HepG2 (cell line): ENCODE data around the gene JPH3. TPM values are rescaled to one million over a fixed set of nuclear protein-coding genes. Genes with fewer than 3 reads are reported as not detected.

ENCODE experiments used
- ATAC-seq: fragments of 200-7000 bp; cut with Tn5 transposase; 3 replicates; pipeline ENCODE4 v1.9.1; 2020; ENCODE audit warnings: mild to moderate bottlenecking, moderate library complexity
- BruUV-seq: library from RNA; stranded (reverse); fragments of 400-500 nt; replicated peaks from 2 replicates; lab custom pipeline; 2021; lab: Mats Ljungman, UMichigan
- CTCF ChIA-PET: fragments of 300-600 bp; formaldehyde crosslinking; extraction: SDS; loops from one replicate; lab custom pipeline; 2021; ENCODE audit warnings: low total read pairs, inconsistent platforms, low intra/inter-chr PET ratio; lab: Yijun Ruan, JAX
- POLR2A ChIA-PET: fragments of 350-600 bp; sonication (Branson Sonifier 250); formaldehyde crosslinking; loops from one replicate; lab custom pipeline; 2020; ENCODE audit warnings: antibody characterized with exemption, inconsistent platforms; lab: Yijun Ruan, JAX
- DNase-seq: peaks from one replicate; pipeline ENCODE4 v3.0.0-alpha.2; 2015; ENCODE audit warnings: low spot score
- FAIRE-seq: peaks from 3 replicates; lab custom pipeline; 2011; peaks lifted over from hg19 to GRCh38; lab: Jason Lieb, UNC
- H2AFZ ChIP-seq: one replicate; pipeline ENCODE4 v1.6.1; 2011; ENCODE audit warnings: low read length, inconsistent platforms
- H3K27ac ChIP-seq: fragments of 300-600 bp; 3 replicates; pipeline ENCODE4 v1.8.0; 2011; ENCODE audit warnings: mixed run types, mild to moderate bottlenecking, mixed read lengths, low read length, inconsistent platforms; ENCODE audit not compliant: insufficient read depth; ENCODE audit errors: extremely low read length
- H3K27me3 ChIP-seq, 2 experiments: fragments of 200-600 bp in 1 of 2; 2 replicates in 1 of 2; 3 replicates in 1 of 2; pipeline versions ENCODE4 v1.6.0 to v1.8.0; 2011; ENCODE audit warnings: low read length in 2 of 2, mild to moderate bottlenecking in 2 of 2, moderate library complexity in 2 of 2, inconsistent platforms in 1 of 2; ENCODE audit not compliant: insufficient read depth in 2 of 2, control insufficient read depth in 1 of 2
- H3K36me3 ChIP-seq, 2 experiments: fragments of 200-600 bp in 1 of 2; replicated peaks in 1 of 2; 2 replicates in 1 of 2; 3 replicates in 1 of 2; pipeline versions ENCODE4 v1.5.1 to v1.8.0; 2011; ENCODE audit warnings: low read length in 2 of 2, inconsistent platforms in 1 of 2; ENCODE audit not compliant: insufficient read depth in 2 of 2, control insufficient read depth in 1 of 2
- H3K4me1 ChIP-seq: 2 replicates; pipeline ENCODE4 v1.5.1; 2012; ENCODE audit warnings: low read length, inconsistent platforms; ENCODE audit not compliant: insufficient read depth
- H3K4me2 ChIP-seq: 2 replicates; pipeline ENCODE4 v1.6.0; 2011; ENCODE audit warnings: low read depth, low read length, inconsistent platforms
- H3K4me3 ChIP-seq, 3 experiments: fragments of 200-600 bp in 1 of 3; sonication (generic), shearing (Covaris generic) in 1 of 3; replicated peaks in 1 of 3; 2 replicates each; pipeline ENCODE4 v1.5.1; 2011 to 2016; ENCODE audit warnings: low read length in 3 of 3, inconsistent platforms in 2 of 3, low read depth in 2 of 3, mild to moderate bottlenecking in 2 of 3, control low read depth in 1 of 3, mixed read lengths in 1 of 3; ENCODE audit not compliant: insufficient read depth in 1 of 3
- H3K79me2 ChIP-seq: one replicate; pipeline ENCODE4 v1.6.1; 2011; ENCODE audit warnings: low read length, inconsistent platforms; ENCODE audit not compliant: insufficient read depth
- H3K9ac ChIP-seq: 2 replicates; pipeline ENCODE4 v1.6.0; 2011; ENCODE audit warnings: mild to moderate bottlenecking, low read depth, low read length, inconsistent platforms; ENCODE audit not compliant: insufficient read depth
- H3K9me3 ChIP-seq: 2 replicates; pipeline ENCODE4 v1.5.1; 2012; ENCODE audit warnings: mild to moderate bottlenecking, low read length
- H4K20me1 ChIP-seq: 2 replicates; pipeline ENCODE4 v1.6.0; 2011; ENCODE audit warnings: inconsistent platforms, mild to moderate bottlenecking, low read length, moderate library complexity; ENCODE audit not compliant: insufficient read depth
- GZF1 ChIP-seq: sonication (generic); formaldehyde crosslinking; IDR thresholded peaks from 2 replicates; pipeline ENCODE4 v1.5.1; 2020; ENCODE audit warnings: mild to moderate bottlenecking, missing genetic modification reagents
- HNRNPLL ChIP-seq: fragments of 200-400 bp; formaldehyde crosslinking; IDR thresholded peaks from 2 replicates; pipeline ENCODE4 v1.6.1; 2017; ENCODE audit warnings: mild to moderate bottlenecking, low read depth, low read length; ENCODE audit not compliant: poor library complexity, severe bottlenecking
- LCORL ChIP-seq, 2 experiments: fragments of 450-650 bp in 1 of 2; sonication (generic) in 1 of 2; formaldehyde crosslinking in 1 of 2; IDR thresholded peaks; 2 replicates each; pipeline versions ENCODE4 v1.5.0 to v1.6.1; 2017 to 2020; ENCODE audit warnings: antibody characterized with exemption in 1 of 2, missing genetic modification reagents in 1 of 2
- MIER3 ChIP-seq: IDR thresholded peaks from 2 replicates; pipeline ENCODE4 v1.6.1; 2016; ENCODE audit warnings: missing compliant biosample characterization, borderline replicate concordance
- NONO ChIP-seq, 2 experiments: fragments of 450-650 bp in 1 of 2; sonication (generic) in 1 of 2; formaldehyde crosslinking in 1 of 2; IDR thresholded peaks in 1 of 2; conservative IDR thresholded peaks in 1 of 2; 2 replicates each; pipeline versions ENCODE4 v1.6.1 to v1.8.0; 2017 to 2022; ENCODE audit warnings: mild to moderate bottlenecking in 1 of 2, missing genetic modification reagents in 1 of 2, moderate library complexity in 1 of 2
- PAX8 ChIP-seq: sonication (generic); formaldehyde crosslinking; IDR thresholded peaks from 2 replicates; pipeline ENCODE4 v1.8.0; 2022; ENCODE audit warnings: mild to moderate bottlenecking, missing genetic modification reagents, borderline replicate concordance
- PRPF4 ChIP-seq: fragments of 200-400 bp; formaldehyde crosslinking; IDR thresholded peaks from 2 replicates; pipeline ENCODE4 v1.6.1; 2016; ENCODE audit warnings: low read length, low read depth; ENCODE audit not compliant: poor library complexity, severe bottlenecking
- REXO4 ChIP-seq: sonication (generic); formaldehyde crosslinking; IDR thresholded peaks from 2 replicates; pipeline ENCODE4 v1.8.0; 2022; ENCODE audit warnings: missing genetic modification reagents, mild to moderate bottlenecking, borderline replicate concordance
- TRIM24 ChIP-seq: sonication (generic); formaldehyde crosslinking; IDR thresholded peaks from 2 replicates; pipeline ENCODE4 v1.8.0; 2022; ENCODE audit warnings: mild to moderate bottlenecking, missing genetic modification reagents
- ZNF256 ChIP-seq: sonication (generic); formaldehyde crosslinking; conservative IDR thresholded peaks from 2 replicates; pipeline ENCODE4 v1.4.0; 2020; ENCODE audit warnings: missing genetic modification reagents
- ZNF891 ChIP-seq: sonication (generic); formaldehyde crosslinking; IDR thresholded peaks from 2 replicates; pipeline ENCODE4 v1.5.0; 2020; ENCODE audit warnings: mild to moderate bottlenecking, missing genetic modification reagents
- WGBS: methylation state at CpG from one replicate; pipeline ENCODE4 v1.1.6; 2017; ENCODE audit warnings: low lambda C conversion rate; 5-methylcytosine and 5-hydroxymethylcytosine counted together
- in situ Hi-C: cut with HindIII; loops from 2 replicates; pipeline ENCODE4 v1.10.0; 2017; ENCODE audit warnings: low pct_unique_long_range_greater_than_20kb; ENCODE audit not compliant: extremely low pct_ligation_motif_present
- intact Hi-C: fragments of 100-400 bp; cut with micrococcal nuclease; formaldehyde crosslinking; loops from one replicate; pipeline ENCODE4 v1.10.0; 2022; ENCODE audit not compliant: unreplicated experiment
- polyA plus RNA-seq, 8 experiments: library from polyadenylated mRNA; depleted of rRNA in 3 of 8; stranded (reverse) in 7 of 8; unstranded in 1 of 8; fragments of >200 nt; fragmentation: Illumina TruSeq in 4 of 8; extraction: Trizol in 4 of 8; gene quantifications; 2 replicates each; pipeline versions ENCODE4 v1.2.1 to v1.2.3, GENCODE V29; 2011 to 2016; ENCODE audit warnings: low read depth in 4 of 8, missing spikeins in 1 of 8, mixed read lengths in 1 of 8; ENCODE audit not compliant: insufficient read depth in 1 of 8
- total RNA-seq, 5 experiments: library from RNA; depleted of rRNA; stranded (reverse); fragments of >200 nt; fragmentation: Illumina TruSeq; extraction: Trizol; gene quantifications; 2 replicates each; pipeline ENCODE4 v1.2.3, GENCODE V29; 2016; ENCODE audit warnings: low read depth in 1 of 5
- TF ChIP-seq, protein P1 (sequence below): sonication (generic); formaldehyde crosslinking; IDR thresholded peaks from 2 replicates; pipeline ENCODE4 v1.4.0; 2020; ENCODE audit warnings: missing genetic modification reagents
- TF ChIP-seq, protein P2 (sequence below): sonication (generic); formaldehyde crosslinking; IDR thresholded peaks from 2 replicates; pipeline ENCODE4 v1.4.0; 2020; ENCODE audit warnings: missing genetic modification reagents, mild to moderate bottlenecking, borderline replicate concordance
- TF ChIP-seq, protein P3 (sequence below): sonication (generic); formaldehyde crosslinking; IDR thresholded peaks from 2 replicates; pipeline ENCODE4 v1.8.0; 2022; ENCODE audit warnings: mild to moderate bottlenecking, missing genetic modification reagents, moderate library complexity

The JPH3 gene
- total and polyA plus RNA-seq, 2 of the 13 experiments (the other 11 are each of a cell fraction or from before 2014, with no cell fraction given) = not detected

DNA sequence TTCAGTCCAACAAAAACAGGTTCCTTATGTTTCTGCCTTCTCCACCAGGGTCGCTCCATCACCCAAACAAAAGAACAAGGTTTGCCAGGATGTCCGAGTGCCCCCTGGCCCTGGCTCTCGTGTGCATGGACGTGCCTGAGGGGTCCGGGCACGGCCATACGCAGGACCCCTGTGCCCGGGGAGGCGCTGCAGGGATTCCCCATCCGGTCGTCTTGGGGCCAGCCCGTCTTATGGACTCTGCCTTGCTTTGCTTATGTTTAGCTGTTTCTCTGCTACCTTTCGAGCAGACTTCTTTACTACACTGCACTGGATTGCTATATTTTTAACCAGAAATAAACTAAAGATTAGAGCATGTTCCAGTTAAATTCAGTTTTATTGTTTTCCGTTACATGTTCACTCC, 95.5 kb downstream of the JPH3 start:
- DNase-seq = no peak
- H4K20me1 ChIP-seq = no peaks in the 10 kb centered on the region
- no peaks in the 10 kb centered on the region for H3K9me3 ChIP-seq
- no peaks in the 10 kb centered on the region for H3K4me1 ChIP-seq
- 97% methylated on average over 14 of the region's 14 CpGs for WGBS
- in situ Hi-C loops (no loop called here), intact Hi-C loops (no loop called here)
- H3K36me3 ChIP-seq = peaks cover 34 to 38% of the 10 kb centered on the region in 2 experiments
- H3K27me3 ChIP-seq = no peaks in the 10 kb centered on the region; a peak in 1 of 5 replicates
- ChIA-PET POLR2A (no interaction called here), CTCF (no interaction called here)
- BruUV-seq = no TSS peak
- H2AFZ ChIP-seq = no peak overlapping the region
- TF ChIP-seq, protein P1, sequence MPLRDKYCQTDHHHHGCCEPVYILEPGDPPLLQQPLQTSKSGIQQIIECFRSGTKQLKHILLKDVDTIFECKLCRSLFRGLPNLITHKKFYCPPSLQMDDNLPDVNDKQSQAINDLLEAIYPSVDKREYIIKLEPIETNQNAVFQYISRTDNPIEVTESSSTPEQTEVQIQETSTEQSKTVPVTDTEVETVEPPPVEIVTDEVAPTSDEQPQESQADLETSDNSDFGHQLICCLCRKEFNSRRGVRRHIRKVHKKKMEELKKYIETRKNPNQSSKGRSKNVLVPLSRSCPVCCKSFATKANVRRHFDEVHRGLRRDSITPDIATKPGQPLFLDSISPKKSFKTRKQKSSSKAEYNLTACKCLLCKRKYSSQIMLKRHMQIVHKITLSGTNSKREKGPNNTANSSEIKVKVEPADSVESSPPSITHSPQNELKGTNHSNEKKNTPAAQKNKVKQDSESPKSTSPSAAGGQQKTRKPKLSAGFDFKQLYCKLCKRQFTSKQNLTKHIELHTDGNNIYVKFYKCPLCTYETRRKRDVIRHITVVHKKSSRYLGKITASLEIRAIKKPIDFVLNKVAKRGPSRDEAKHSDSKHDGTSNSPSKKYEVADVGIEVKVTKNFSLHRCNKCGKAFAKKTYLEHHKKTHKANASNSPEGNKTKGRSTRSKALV (CRISPR knock-in tag) = no peak
- TF ChIP-seq HNRNPLL = peak; percentile 16
- no peak overlapping the region for H3K4me3 ChIP-seq
- no peak for FAIRE-seq
- no peak overlapping the region for H3K4me2 ChIP-seq
- no peaks in the 10 kb centered on the region for H3K79me2 ChIP-seq
- H3K9ac ChIP-seq = no peak overlapping the region
- ATAC-seq = no peak
- H3K27ac ChIP-seq = no peak overlapping the region

GRCh38 chr16:87698241-87698640, 95.9 kb downstream of the JPH3 start:
- no peak overlapping the region for H2AFZ ChIP-seq
- H3K9ac ChIP-seq = no peak overlapping the region
- H3K27me3 ChIP-seq = no peaks in the 10 kb centered on the region; a peak in 1 of 5 replicates
- ChIA-PET POLR2A (no interaction called here), CTCF (no interaction called here)
- DNase-seq = no peak
- WGBS = 86% methylated on average over 7 of the region's 7 CpGs
- in situ Hi-C loops = no loop called here
- H3K27ac ChIP-seq = no peak overlapping the region
- no peaks in the 10 kb centered on the region for H3K4me1 ChIP-seq
- no TSS peak for BruUV-seq
- peaks cover 34 to 42% of the 10 kb centered on the region in 2 experiments for H3K36me3 ChIP-seq
- H3K9me3 ChIP-seq = no peaks in the 10 kb centered on the region
- ATAC-seq = no peak
- no peak overlapping the region for H3K4me3 ChIP-seq
- no peaks in the 10 kb centered on the region for H4K20me1 ChIP-seq
- no peak overlapping the region for H3K4me2 ChIP-seq
- no peaks in the 10 kb centered on the region for H3K79me2 ChIP-seq
- FAIRE-seq = no peak
- intact Hi-C loops = no loop called here
- TF ChIP-seq ZNF891 (CRISPR knock-in tag) (no peak), ZNF256 (no peak), PRPF4 (no peak), LCORL (IDR thresholded peaks at IDR 0.05) (no peak), LCORL (CRISPR knock-in tag; IDR thresholded peaks at IDR 0.05) (no peak), REXO4 (CRISPR knock-in tag) (no peak), NONO (IDR thresholded peaks at IDR 0.05) (no peak), NONO (CRISPR knock-in tag; conservative IDR thresholded peaks at IDR 0.05) (no peak), TRIM24 (CRISPR knock-in tag) (no peak), PAX8 (CRISPR knock-in tag) (no peak), GZF1 (CRISPR knock-in tag) (no peak), MIER3 (CRISPR knock-in tag) (no peak)
- TF ChIP-seq, protein P2, sequence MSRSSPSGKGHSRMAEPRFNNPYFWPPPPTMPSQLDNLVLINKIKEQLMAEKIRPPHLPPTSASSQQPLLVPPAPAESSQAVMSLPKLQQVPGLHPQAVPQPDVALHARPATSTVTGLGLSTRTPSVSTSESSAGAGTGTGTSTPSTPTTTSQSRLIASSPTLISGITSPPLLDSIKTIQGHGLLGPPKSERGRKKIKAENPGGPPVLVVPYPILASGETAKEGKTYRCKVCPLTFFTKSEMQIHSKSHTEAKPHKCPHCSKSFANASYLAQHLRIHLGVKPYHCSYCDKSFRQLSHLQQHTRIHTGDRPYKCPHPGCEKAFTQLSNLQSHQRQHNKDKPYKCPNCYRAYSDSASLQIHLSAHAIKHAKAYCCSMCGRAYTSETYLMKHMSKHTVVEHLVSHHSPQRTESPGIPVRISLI = no peak
- TF ChIP-seq, protein P3, sequence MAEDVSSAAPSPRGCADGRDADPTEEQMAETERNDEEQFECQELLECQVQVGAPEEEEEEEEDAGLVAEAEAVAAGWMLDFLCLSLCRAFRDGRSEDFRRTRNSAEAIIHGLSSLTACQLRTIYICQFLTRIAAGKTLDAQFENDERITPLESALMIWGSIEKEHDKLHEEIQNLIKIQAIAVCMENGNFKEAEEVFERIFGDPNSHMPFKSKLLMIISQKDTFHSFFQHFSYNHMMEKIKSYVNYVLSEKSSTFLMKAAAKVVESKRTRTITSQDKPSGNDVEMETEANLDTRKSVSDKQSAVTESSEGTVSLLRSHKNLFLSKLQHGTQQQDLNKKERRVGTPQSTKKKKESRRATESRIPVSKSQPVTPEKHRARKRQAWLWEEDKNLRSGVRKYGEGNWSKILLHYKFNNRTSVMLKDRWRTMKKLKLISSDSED (CRISPR knock-in tag) = no peak
